ENCODE data around the gene FGFR3. TPM values are rescaled to one million over a fixed set of nuclear protein-coding genes. Genes with fewer than 3 reads are reported as not detected.

Gene FGFR3
- total and polyA plus RNA-seq, 9 of the 15 experiments (the other 6 are each of a cell fraction or from before 2014, with no cell fraction given) = 1.2 to 60.4 (median 12.7) TPM

GRCh38 chr4:1784789-1785591 lies 8.1 kb upstream of the FGFR3 start (continued):
- TF ChIP-seq ZNF318 (IDR thresholded peaks at IDR 0.05; ENCODE audit: borderline replicate concordance in 1 of 2, low read depth in 1 of 2) (no peak), TEAD4 (IDR thresholded peaks at IDR 0.05; ENCODE audit: low read length) (peak; percentile 87), TEAD4 (CRISPR knock-in tag; IDR thresholded peaks at IDR 0.05; ENCODE audit: borderline replicate concordance) (no peak), CREM (IDR thresholded peaks at IDR 0.05; ENCODE audit: low read depth) (peak; percentile 52), ATF7 (IDR thresholded peaks at IDR 0.05) (no peak), HNRNPLL (IDR thresholded peaks at IDR 0.05; ENCODE audit: low read depth, low read length, poor library complexity, severe bottlenecking) (no peak), PRDM10 (IDR thresholded peaks at IDR 0.05; ENCODE audit: partially characterized antibody) (peak; percentile 32), ZNF586 (CRISPR knock-in tag; conservative IDR thresholded peaks at IDR 0.05) (no peak), ZNF436 (CRISPR knock-in tag; IDR thresholded peaks at IDR 0.05) (no peak), FOXK2 (conservative IDR thresholded peaks at IDR 0.05 in 1 of 2, IDR thresholded peaks at IDR 0.05 in 1 of 2; ENCODE audit: low read depth in 2 of 2) (no peak), DPF2 (IDR thresholded peaks at IDR 0.05) (peak; percentile 93), IRF9 (tag; IDR thresholded peaks at IDR 0.05) (no peak; the same call in 1 of the 2 replicates), ARID2 (IDR thresholded peaks at IDR 0.05) (no peak), DNMT1 (IDR thresholded peaks at IDR 0.05) (no peak)
